GM12878 (cell line): ENCODE measurements around the gene PAQR7. TPM values are rescaled to one million over a fixed set of nuclear protein-coding genes. Genes with fewer than 3 reads are reported as not detected.

ENCODE experiments used
- ATAC-seq: fragments of 200-7000 bp; cut with Tn5 transposase; 3 replicates; pipeline ENCODE4 v1.9.1; 2020; ENCODE audit warnings: mild to moderate bottlenecking, moderate library complexity
- BruUV-seq: library from RNA; stranded (reverse); fragments of 400-500 nt; replicated peaks from 2 replicates; lab custom pipeline; 2021; lab: Mats Ljungman, UMichigan
- CTCF ChIA-PET: fragments of 300-600 bp; sonication (Branson Sonifier 250); formaldehyde crosslinking; extraction: SDS; loops from one replicate; lab custom pipeline; 2021; ENCODE audit warnings: inconsistent platforms; lab: Yijun Ruan, JAX
- POLR2A ChIA-PET: fragments of 350-600 bp; formaldehyde crosslinking; extraction: SDS; loops from one replicate; lab custom pipeline; 2021; ENCODE audit warnings: inconsistent platforms; lab: Charles Lee
- RAD21 ChIA-PET: fragments of 300-600 bp; sonication (Branson Sonifier 250); formaldehyde crosslinking; loops from one replicate; lab custom pipeline; 2023; ENCODE audit warnings: antibody characterized with exemption; ENCODE audit not compliant: unreplicated experiment; lab: Charles Lee
- SMC1A ChIA-PET: fragments of 300-600 bp; sonication (Branson Sonifier 250); formaldehyde crosslinking; loops from one replicate; lab custom pipeline; 2023; ENCODE audit not compliant: unreplicated experiment, uncharacterized antibody; lab: Charles Lee
- DNase-seq: peaks from one replicate; pipeline ENCODE4 v3.0.0-alpha.2; 2011; ENCODE audit warnings: low read depth, low spot score
- FAIRE-seq: peaks from 3 replicates; lab custom pipeline; 2011; peaks lifted over from hg19 to GRCh38; lab: Jason Lieb, UNC
- H2AFZ ChIP-seq: 2 replicates; pipeline ENCODE4 v1.6.0; 2011; ENCODE audit warnings: low read depth, low read length, control low read depth; ENCODE audit not compliant: control insufficient read depth
- H3K27ac ChIP-seq: 2 replicates; pipeline ENCODE4 v1.5.1; 2011; ENCODE audit warnings: control low read depth; ENCODE audit not compliant: control insufficient read depth, insufficient read depth
- H3K27me3 ChIP-seq, 2 experiments: replicated peaks in 1 of 2; 2 replicates each; pipeline versions ENCODE4 v1.6.0 to v1.6.1; 2011; ENCODE audit warnings: low read length in 1 of 2; ENCODE audit not compliant: control insufficient read depth in 2 of 2, insufficient read depth in 2 of 2
- H3K36me3 ChIP-seq, 2 experiments: 2 replicates each; pipeline ENCODE4 v1.5.1; 2011; ENCODE audit warnings: low read length in 1 of 2; ENCODE audit not compliant: control insufficient read depth in 2 of 2, insufficient read depth in 2 of 2
- H3K4me1 ChIP-seq: 2 replicates; pipeline ENCODE4 v1.6.1; 2011; ENCODE audit warnings: mild to moderate bottlenecking, low read length, moderate library complexity, mixed read lengths; ENCODE audit not compliant: control insufficient read depth, insufficient read depth
- H3K4me2 ChIP-seq: 2 replicates; pipeline ENCODE4 v1.6.0; 2011; ENCODE audit warnings: control low read depth; ENCODE audit not compliant: control insufficient read depth, insufficient read depth
- H3K4me3 ChIP-seq: fragments of 200-600 bp; sonication (generic); 2 replicates; pipeline ENCODE4 v1.5.1; 2016
- H3K79me2 ChIP-seq: 2 replicates; pipeline ENCODE4 v1.6.0; 2011; ENCODE audit warnings: low read length; ENCODE audit not compliant: control insufficient read depth, insufficient read depth
- H3K9ac ChIP-seq: 2 replicates; pipeline ENCODE4 v1.8.0; 2011; ENCODE audit warnings: low read length, control low read depth, mixed read lengths; ENCODE audit not compliant: control insufficient read depth, insufficient read depth
- H3K9me3 ChIP-seq: replicated peaks from 3 replicates; pipeline ENCODE4 v1.5.1; 2011; ENCODE audit warnings: mild to moderate bottlenecking, low read length; ENCODE audit not compliant: control insufficient read depth, insufficient read depth
- H4K20me1 ChIP-seq: 2 replicates; pipeline ENCODE4 v1.6.0; 2011; ENCODE audit not compliant: control insufficient read depth, insufficient read depth
- CBX5 ChIP-seq: sonication (generic); IDR thresholded peaks from 2 replicates; pipeline ENCODE4 v1.6.1; 2016; ENCODE audit warnings: low read depth, moderate library complexity, mild to moderate bottlenecking, inconsistent platforms
- CHD4 ChIP-seq: fragments of 200-600 bp; sonication (generic); IDR thresholded peaks from 2 replicates; pipeline ENCODE4 v1.6.1; 2016; ENCODE audit warnings: mild to moderate bottlenecking
- EGR1 ChIP-seq, 2 experiments: IDR thresholded peaks; 1 replicate in 1 of 2; 2 replicates in 1 of 2; pipeline ENCODE4 v1.6.1; 2011 to 2012; ENCODE audit warnings: low read depth in 2 of 2, low read length in 2 of 2, borderline replicate concordance in 1 of 2, mild to moderate bottlenecking in 1 of 2, moderate library complexity in 1 of 2
- MXI1 ChIP-seq: fragments of 150-350 bp; IDR thresholded peaks from 2 replicates; pipeline ENCODE4 v1.6.1; 2011; ENCODE audit warnings: low read depth, mild to moderate bottlenecking, inconsistent platforms, low read length, improper control_type of control experiment
- NR2C2 ChIP-seq: IDR thresholded peaks from 2 replicates; pipeline ENCODE4 v1.6.1; 2011; ENCODE audit warnings: borderline replicate concordance, low read depth; ENCODE audit not compliant: control insufficient read depth, insufficient read length
- NR2F1 ChIP-seq: fragments of 450-650 bp; conservative IDR thresholded peaks from 2 replicates; pipeline ENCODE4 v1.6.1; 2017; ENCODE audit warnings: mild to moderate bottlenecking
- SMARCA5 ChIP-seq: fragments of 450-650 bp; IDR thresholded peaks from 2 replicates; pipeline ENCODE4 v1.6.1; 2017; ENCODE audit warnings: mild to moderate bottlenecking
- ZNF384 ChIP-seq: IDR thresholded peaks from 2 replicates; pipeline ENCODE4 v1.6.1; 2012; ENCODE audit warnings: low read depth, mild to moderate bottlenecking, low read length, improper control_type of control experiment, borderline replicate concordance
- WGBS: methylation state at CpG from one replicate; pipeline ENCODE4 v1.1.6; 2016; ENCODE audit warnings: low lambda C conversion rate; ENCODE audit not compliant: insufficient replicate concordance, insufficient coverage; ENCODE audit errors: missing lambda C conversion rate; 5-methylcytosine and 5-hydroxymethylcytosine counted together
- in situ Hi-C: fragments of 300-500 bp; cut with MboI; formaldehyde crosslinking; loops from 9 replicates; pipeline ENCODE4 v1.14.3; 2018; ENCODE audit warnings: mixed read lengths
- intact Hi-C: fragments of 100-400 bp; cut with micrococcal nuclease; formaldehyde crosslinking; loops from one replicate; pipeline ENCODE4 v1.14.2; 2022; ENCODE audit not compliant: unreplicated experiment
- polyA plus RNA-seq, 11 experiments: library from polyadenylated mRNA; depleted of rRNA in 4 of 11; unstranded in 6 of 11; stranded (reverse) in 5 of 11; fragments of >200 nt; fragmentation: Nextera tagmentation in 4 of 11; fragmentation: Illumina TruSeq in 1 of 11; extraction: Ambion mirVana in 4 of 11; extraction: Trizol in 1 of 11; gene quantifications; 1 replicate in 1 of 11; 2 replicates in 10 of 11; pipeline versions ENCODE4 v1.2.1 to v1.2.3, GENCODE V29; 2011 to 2016; ENCODE audit warnings: inconsistent platforms in 2 of 11, missing spikeins in 2 of 11, low read depth in 1 of 11
- total RNA-seq, 4 experiments: library from RNA; depleted of rRNA in 3 of 4; stranded (reverse); fragments of >200 nt in 3 of 4; fragmentation: Illumina TruSeq in 1 of 4; extraction: Trizol in 1 of 4; gene quantifications; 2 replicates each; pipeline versions ENCODE4 v1.2.1 to v1.2.3, GENCODE V29; 2013 to 2021

The PAQR7 gene
- total and polyA plus RNA-seq, 10 of the 15 experiments (the other 5 are each of a cell fraction or from before 2014, with no cell fraction given) = 1.1 to 8.8 (median 5.2) TPM

GRCh38 chr1:25913206-25913605, 37.7 kb upstream of the PAQR7 start (continued):
- TF ChIP-seq EGR1 (IDR thresholded peaks at IDR 0.05; ENCODE audit: borderline replicate concordance in 1 of 2, low read depth in 2 of 2, low read length in 2 of 2) (no peak), CHD4 (no peak), MXI1 (no peak)

GRCh38 chr1:25912076-25912831, 36.7 kb upstream of the PAQR7 start:
- Histone ChIP-seq H3K4me2 (no peak overlapping the region), H4K20me1 (no peaks in the 10 kb centered on the region), H3K79me2 (no peaks in the 10 kb centered on the region), H3K27me3 (no peaks in the 10 kb centered on the region; a peak in 2 of 4 replicates), H3K9ac (no peak overlapping the region), H3K4me1 (no peaks in the 10 kb centered on the region), H2AFZ (no peak overlapping the region), H3K36me3 (no peaks in the 10 kb centered on the region), H3K27ac (no peak overlapping the region), H3K4me3 (no peak overlapping the region), H3K9me3 (no peaks in the 10 kb centered on the region)
- ChIA-PET CTCF (interaction anchor here (1.1 to 3.4 kb wide), 2 partner anchors 17 kb away, joined by 3 to 21 read pairs; no protein-coding TSS in a partner anchor), SMC1A (no interaction called here), RAD21 (no interaction called here), POLR2A (interaction anchor here (4.7 kb wide), 1 partner anchor 8 kb away, joined by 22 read pairs; no protein-coding TSS in a partner anchor)
- no peak for FAIRE-seq
- no peak for DNase-seq
- in situ Hi-C loops = no loop called here
- no TSS peak for BruUV-seq
- TF ChIP-seq SMARCA5 (no peak), NR2C2 (no peak), CBX5 (no peak), ZNF384 (no peak), NR2F1 (no peak)
- intact Hi-C loops = no loop called here
- WGBS = 20% methylated on average over 5 of the region's 5 CpGs
- no peak for ATAC-seq
